HL-60 (cell line): ENCODE measurements around the gene TAPBPL.

Experiments
- DNase-seq, 2 experiments: peaks; one replicate each; pipeline ENCODE4 v3.0.0-alpha.2; 2010 to 2020; ENCODE audit warnings: low read depth in 1 of 2, low spot score in 1 of 2
- H3K27ac ChIP-seq: fragments of 250-450 bp; sonication (Bioruptor Pico); replicated peaks from 2 replicates; pipeline ENCODE4 v1.5.1; 2020; ENCODE audit warnings: mild to moderate bottlenecking, moderate library complexity
- H3K27me3 ChIP-seq: fragments of 250-450 bp; sonication (Bioruptor Pico); 2 replicates; pipeline ENCODE4 v1.5.1; 2021; ENCODE audit warnings: mild to moderate bottlenecking, moderate library complexity; ENCODE audit not compliant: insufficient read depth, poor library complexity, severe bottlenecking
- H3K4me3 ChIP-seq: replicated peaks from 2 replicates; pipeline ENCODE4 v1.5.1; 2011; ENCODE audit warnings: mild to moderate bottlenecking, control low read depth, low read length; ENCODE audit not compliant: insufficient read depth
- GABPA ChIP-seq: IDR thresholded peaks from 2 replicates; pipeline ENCODE4 v1.6.1; 2012; ENCODE audit warnings: low read depth
- POLR2AphosphoS5 ChIP-seq: IDR thresholded peaks from 2 replicates; pipeline ENCODE4 v1.6.1; 2012; ENCODE audit warnings: low read depth
- SPI1 ChIP-seq: IDR thresholded peaks from 2 replicates; pipeline ENCODE4 v1.6.1; 2012; ENCODE audit warnings: low read depth, mild to moderate bottlenecking, borderline replicate concordance
- TF ChIP-seq, protein P1 (sequence below): IDR thresholded peaks from one replicate; pipeline ENCODE4 v1.5.1; 2011; ENCODE audit warnings: low read length, control low read depth, inconsistent platforms; ENCODE audit not compliant: insufficient read depth
- TF ChIP-seq, protein P2 (sequence below): IDR thresholded peaks from 2 replicates; pipeline ENCODE4 v1.6.1; 2012; ENCODE audit warnings: low read depth; ENCODE audit not compliant: insufficient replicate concordance

The TAPBPL gene

DNA sequence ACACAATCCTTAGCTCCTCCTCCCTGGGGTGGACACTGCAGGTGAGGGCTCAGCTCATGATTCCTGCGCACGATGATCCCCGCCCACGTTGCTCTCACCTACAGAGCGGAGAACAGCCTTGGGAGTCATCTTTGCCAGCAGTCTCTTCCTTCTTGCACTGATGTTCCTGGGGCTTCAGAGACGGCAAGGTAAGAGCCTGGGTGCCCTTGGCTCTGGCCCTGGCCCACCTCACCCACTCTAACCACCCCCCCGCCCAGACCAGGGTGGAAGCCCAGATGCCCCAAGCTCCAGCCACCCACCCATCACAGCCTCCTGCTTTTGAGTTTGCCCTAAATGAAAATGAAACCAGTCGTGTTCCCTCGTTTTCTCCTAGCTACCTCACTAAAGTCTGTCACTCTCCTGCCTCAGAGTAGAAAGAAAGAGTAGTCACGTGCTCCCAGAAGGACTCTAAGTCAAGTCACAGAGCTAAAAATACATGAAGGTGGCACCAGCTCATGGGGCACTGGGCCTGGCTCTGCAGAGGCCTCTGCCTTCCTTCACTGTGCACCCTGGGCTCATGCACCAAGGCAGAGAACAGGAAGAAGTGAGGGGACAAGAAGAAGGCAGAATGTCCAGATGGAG, 9.0 kb downstream of the TAPBPL start:
- TF ChIP-seq POLR2AphosphoS5, result no peak
- TF ChIP-seq GABPA, result no peak
- TF ChIP-seq, protein P1, sequence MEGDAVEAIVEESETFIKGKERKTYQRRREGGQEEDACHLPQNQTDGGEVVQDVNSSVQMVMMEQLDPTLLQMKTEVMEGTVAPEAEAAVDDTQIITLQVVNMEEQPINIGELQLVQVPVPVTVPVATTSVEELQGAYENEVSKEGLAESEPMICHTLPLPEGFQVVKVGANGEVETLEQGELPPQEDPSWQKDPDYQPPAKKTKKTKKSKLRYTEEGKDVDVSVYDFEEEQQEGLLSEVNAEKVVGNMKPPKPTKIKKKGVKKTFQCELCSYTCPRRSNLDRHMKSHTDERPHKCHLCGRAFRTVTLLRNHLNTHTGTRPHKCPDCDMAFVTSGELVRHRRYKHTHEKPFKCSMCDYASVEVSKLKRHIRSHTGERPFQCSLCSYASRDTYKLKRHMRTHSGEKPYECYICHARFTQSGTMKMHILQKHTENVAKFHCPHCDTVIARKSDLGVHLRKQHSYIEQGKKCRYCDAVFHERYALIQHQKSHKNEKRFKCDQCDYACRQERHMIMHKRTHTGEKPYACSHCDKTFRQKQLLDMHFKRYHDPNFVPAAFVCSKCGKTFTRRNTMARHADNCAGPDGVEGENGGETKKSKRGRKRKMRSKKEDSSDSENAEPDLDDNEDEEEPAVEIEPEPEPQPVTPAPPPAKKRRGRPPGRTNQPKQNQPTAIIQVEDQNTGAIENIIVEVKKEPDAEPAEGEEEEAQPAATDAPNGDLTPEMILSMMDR, result no peak
- TF ChIP-seq, protein P2, sequence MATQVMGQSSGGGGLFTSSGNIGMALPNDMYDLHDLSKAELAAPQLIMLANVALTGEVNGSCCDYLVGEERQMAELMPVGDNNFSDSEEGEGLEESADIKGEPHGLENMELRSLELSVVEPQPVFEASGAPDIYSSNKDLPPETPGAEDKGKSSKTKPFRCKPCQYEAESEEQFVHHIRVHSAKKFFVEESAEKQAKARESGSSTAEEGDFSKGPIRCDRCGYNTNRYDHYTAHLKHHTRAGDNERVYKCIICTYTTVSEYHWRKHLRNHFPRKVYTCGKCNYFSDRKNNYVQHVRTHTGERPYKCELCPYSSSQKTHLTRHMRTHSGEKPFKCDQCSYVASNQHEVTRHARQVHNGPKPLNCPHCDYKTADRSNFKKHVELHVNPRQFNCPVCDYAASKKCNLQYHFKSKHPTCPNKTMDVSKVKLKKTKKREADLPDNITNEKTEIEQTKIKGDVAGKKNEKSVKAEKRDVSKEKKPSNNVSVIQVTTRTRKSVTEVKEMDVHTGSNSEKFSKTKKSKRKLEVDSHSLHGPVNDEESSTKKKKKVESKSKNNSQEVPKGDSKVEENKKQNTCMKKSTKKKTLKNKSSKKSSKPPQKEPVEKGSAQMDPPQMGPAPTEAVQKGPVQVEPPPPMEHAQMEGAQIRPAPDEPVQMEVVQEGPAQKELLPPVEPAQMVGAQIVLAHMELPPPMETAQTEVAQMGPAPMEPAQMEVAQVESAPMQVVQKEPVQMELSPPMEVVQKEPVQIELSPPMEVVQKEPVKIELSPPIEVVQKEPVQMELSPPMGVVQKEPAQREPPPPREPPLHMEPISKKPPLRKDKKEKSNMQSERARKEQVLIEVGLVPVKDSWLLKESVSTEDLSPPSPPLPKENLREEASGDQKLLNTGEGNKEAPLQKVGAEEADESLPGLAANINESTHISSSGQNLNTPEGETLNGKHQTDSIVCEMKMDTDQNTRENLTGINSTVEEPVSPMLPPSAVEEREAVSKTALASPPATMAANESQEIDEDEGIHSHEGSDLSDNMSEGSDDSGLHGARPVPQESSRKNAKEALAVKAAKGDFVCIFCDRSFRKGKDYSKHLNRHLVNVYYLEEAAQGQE, result no peak
- H3K27me3 ChIP-seq, result no peaks in the 10 kb centered on the region
- H3K4me3 ChIP-seq, result no peak overlapping the region
- peak overlapping the region; percentile 87 for H3K27ac ChIP-seq
- no peak for DNase-seq

DNA sequence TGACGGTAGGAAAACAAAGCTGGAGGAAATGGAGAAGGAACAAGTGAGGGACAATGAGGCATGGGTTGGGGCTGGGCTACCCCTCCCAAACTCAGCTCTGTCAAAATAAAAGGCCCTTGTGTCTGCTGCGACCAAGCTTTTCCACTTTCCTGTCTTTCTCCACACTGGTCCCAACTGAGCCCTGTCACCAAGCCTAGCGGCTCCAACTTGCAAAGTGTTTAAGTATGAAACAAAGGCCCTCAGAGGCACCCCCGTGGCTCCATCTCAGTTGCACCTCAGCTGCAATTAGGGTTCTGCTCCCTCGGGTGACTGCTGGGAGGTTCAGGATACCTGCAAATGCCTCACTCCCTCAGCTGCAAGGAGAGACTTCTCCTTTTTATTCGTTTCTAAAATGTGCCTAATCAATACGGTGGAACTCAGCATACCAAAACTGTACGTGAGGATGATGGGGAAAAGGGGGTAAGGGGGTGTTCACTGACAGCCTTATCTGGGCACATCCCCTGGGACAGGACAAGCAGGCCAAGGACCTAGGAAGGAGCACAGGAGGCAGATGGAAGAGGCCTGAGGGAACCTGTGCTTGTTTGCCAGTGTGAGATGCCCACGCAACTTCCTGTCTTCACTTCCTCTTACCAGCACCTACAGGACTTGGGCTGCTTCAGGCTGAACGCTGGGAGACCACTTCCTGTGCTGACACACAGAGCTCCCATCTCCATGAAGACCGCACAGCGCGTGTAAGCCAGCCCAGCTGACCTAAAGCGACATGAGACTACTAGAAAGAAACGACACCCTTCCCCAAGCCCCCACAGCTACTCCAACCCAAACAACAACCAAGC, 9.8 kb downstream of the TAPBPL start:
- Histone ChIP-seq H3K4me3 (no peak overlapping the region), H3K27me3 (no peaks in the 10 kb centered on the region), H3K27ac (peak overlapping the region; percentile 87)
- peak; percentile 95 to 99 for DNase-seq
- TF ChIP-seq, protein P2, result no peak
- TF ChIP-seq POLR2AphosphoS5, result peak; percentile 95
- TF ChIP-seq, protein P1, result no peak
- peak; percentile 98 for TF ChIP-seq SPI1
- TF ChIP-seq GABPA, result peak; percentile 81

DNA sequence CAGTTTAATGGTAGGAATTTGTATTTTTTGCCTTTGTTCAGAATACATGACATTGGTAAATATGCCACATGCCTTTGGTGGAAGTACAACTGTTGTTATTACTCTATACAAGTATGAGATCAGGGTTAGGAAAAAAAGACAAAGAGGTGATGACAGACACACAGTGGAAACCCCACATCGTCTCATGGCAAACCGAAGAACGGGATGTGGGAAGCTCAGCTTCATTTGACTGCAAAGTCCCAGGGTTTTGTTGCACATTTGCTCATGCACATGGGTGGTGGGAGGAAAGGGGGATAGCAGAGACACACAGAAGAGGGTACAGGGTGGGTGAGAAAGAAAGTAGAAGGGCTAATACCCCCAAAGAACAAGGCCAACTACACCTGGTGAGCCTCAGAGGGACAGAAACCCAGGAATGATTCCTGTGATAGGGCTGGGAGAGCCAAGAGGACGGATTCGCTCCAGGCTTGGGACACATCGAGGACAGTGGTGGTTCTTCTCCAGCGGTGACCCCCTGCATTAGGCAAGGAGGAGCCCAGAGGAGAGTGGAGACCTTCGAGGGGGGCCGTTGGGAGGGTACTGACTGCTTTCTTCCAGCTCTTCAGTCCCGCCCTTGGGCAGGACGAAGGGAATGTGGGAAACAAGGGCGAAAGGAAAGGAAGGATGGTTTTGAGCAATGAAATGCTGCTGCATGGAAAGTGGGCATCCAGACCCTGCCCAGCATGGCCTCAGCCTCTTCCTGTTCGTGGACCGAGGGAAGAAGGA, 10.6 kb downstream of the TAPBPL start:
- peak overlapping the region; percentile 87 for H3K27ac ChIP-seq
- no peak for DNase-seq
- no peak overlapping the region for H3K4me3 ChIP-seq
- TF ChIP-seq, protein P1, result no peak
- TF ChIP-seq GABPA, result no peak
- no peak for TF ChIP-seq SPI1
- TF ChIP-seq POLR2AphosphoS5, result no peak; the same call in 1 of the 2 replicates
- TF ChIP-seq, protein P2, result no peak
- no peaks in the 10 kb centered on the region for H3K27me3 ChIP-seq
